NCI-H1105 treated with DMSO at 0.1 percent for 48 hours (cell line): ENCODE results near the gene GRK5.
"Not testable (repeated sequence)": the region's sequence is repeated elsewhere in the genome, so short reads cannot be mapped to it uniquely, and the experiment has no call there.

Source experiments
- DNase-seq: peaks from one replicate; lab custom pipeline; 2025; lab: John Stamatoyannopoulos, UW

The GRK5 gene

GRCh38 chr10:119459681-119460340, 252.4 kb downstream of the GRK5 start:
- no peak for DNase-seq

- no peak for DNase-seq
Measured at GRCh38 chr10:119460369-119461195, 253.2 kb downstream of the GRK5 start.

- no peak for DNase-seq
Measured at GRCh38 chr10:119461380-119461779, 254.0 kb downstream of the GRK5 start.

GRCh38 chr10:119461923-119462322, 254.6 kb downstream of the GRK5 start:
- no peak for DNase-seq

GRCh38 chr10:119462773-119463172, 255.4 kb downstream of the GRK5 start:
- no peak for DNase-seq

GRCh38 chr10:119463195-119463594, 255.8 kb downstream of the GRK5 start:
- not testable (repeated sequence) for DNase-seq

- no peak for DNase-seq
Measured at GRCh38 chr10:119465085-119465484, 257.7 kb downstream of the GRK5 start.

GRCh38 chr10:119466076-119466475, 258.7 kb downstream of the GRK5 start:
- no peak for DNase-seq

- DNase-seq = no peak
Measured at GRCh38 chr10:119466655-119467054, 259.3 kb downstream of the GRK5 start.

GRCh38 chr10:119468542-119469324, 261.4 kb downstream of the GRK5 start:
- no peak for DNase-seq

GRCh38 chr10:119469325-119469707, 261.9 kb downstream of the GRK5 start:
- DNase-seq = no peak

- no peak for DNase-seq
Measured at GRCh38 chr10:119469846-119470245, 262.5 kb downstream of the GRK5 start.

GRCh38 chr10:119470920-119471702, 263.7 kb downstream of the GRK5 start:
- no peak for DNase-seq

- no peak for DNase-seq
Measured at GRCh38 chr10:119473771-119474170, 266.4 kb downstream of the GRK5 start.

- DNase-seq = no peak
Measured at GRCh38 chr10:119474606-119475005, 267.2 kb downstream of the GRK5 start.

- no peak for DNase-seq
Measured at GRCh38 chr10:119477444-119477843, 270.1 kb downstream of the GRK5 start.

- DNase-seq = no peak
Measured at GRCh38 chr10:119478111-119478802, 270.9 kb downstream of the GRK5 start.

GRCh38 chr10:119478811-119479341, 271.5 kb downstream of the GRK5 start:
- no peak for DNase-seq

GRCh38 chr10:119479532-119479931, 272.2 kb downstream of the GRK5 start:
- no peak for DNase-seq

- no peak for DNase-seq
Measured at GRCh38 chr10:119480667-119481066, 273.3 kb downstream of the GRK5 start.
